WTC11 (cell line): ENCODE measurements around the gene TOP2A. TPM values are rescaled to one million over a fixed set of nuclear protein-coding genes. Genes with fewer than 3 reads are reported as not detected.
A peak's percentile ranks its signal among the peaks of the same experiment; 100 is the strongest.

Source experiments
- ATAC-seq: fragments of 200-7000 bp; cut with Tn5 transposase; 2 replicates; pipeline ENCODE4 v1.10.0; 2021; ENCODE audit warnings: mild to moderate bottlenecking, moderate library complexity
- CTCF ChIA-PET: fragments of 300-600 bp; sonication (Branson Sonifier 250); formaldehyde crosslinking; loops from one replicate; lab custom pipeline; 2021; ENCODE audit warnings: antibody characterized with exemption; lab: Charles Lee
- POLR2A ChIA-PET: fragments of 350-600 bp; sonication (Branson Sonifier 250); formaldehyde crosslinking; loops from one replicate; lab custom pipeline; 2021; ENCODE audit warnings: antibody characterized with exemption; lab: Charles Lee
- DNase-seq: peaks from one replicate; pipeline ENCODE4 v3.0.0; 2021; ENCODE audit warnings: low spot score
- H3K27ac Mint-ChIP-seq: 2 replicates; pipeline ENCODE4 v1.8.0; 2021; ENCODE audit warnings: mixed read lengths
- H3K27me3 Mint-ChIP-seq: 2 replicates; pipeline ENCODE4 v1.8.0; 2021; ENCODE audit warnings: low read depth, mild to moderate bottlenecking, moderate library complexity, mixed read lengths
- H3K36me3 Mint-ChIP-seq: 2 replicates; pipeline ENCODE4 v1.8.0; 2021; ENCODE audit warnings: mixed read lengths
- H3K4me1 Mint-ChIP-seq: 2 replicates; pipeline ENCODE4 v1.8.0; 2022; ENCODE audit warnings: mixed read lengths
- H3K4me3 Mint-ChIP-seq: 2 replicates; pipeline ENCODE4 v1.8.0; 2021; ENCODE audit warnings: mild to moderate bottlenecking, moderate library complexity, mixed read lengths
- H3K9me3 Mint-ChIP-seq: 2 replicates; pipeline ENCODE4 v1.8.0; 2021; ENCODE audit warnings: mixed read lengths
- ELF4 ChIP-seq: sonication (generic); formaldehyde crosslinking; IDR thresholded peaks from 2 replicates; pipeline ENCODE4 v1.8.1; 2022; ENCODE audit warnings: low read depth, mild to moderate bottlenecking, moderate library complexity, missing genetic modification reagents
- FOXP1 ChIP-seq: sonication (generic); formaldehyde crosslinking; IDR thresholded peaks from 2 replicates; pipeline ENCODE4 v1.8.0; 2022; ENCODE audit warnings: missing genetic modification reagents, mild to moderate bottlenecking, moderate library complexity, borderline replicate concordance
- OVOL2 ChIP-seq: fragments of 250-450 bp; sonication (Bioruptor Pico); IDR thresholded peaks from 2 replicates; pipeline ENCODE4 v1.9.0; 2021; ENCODE audit warnings: mild to moderate bottlenecking, borderline replicate concordance
- SMAD4 ChIP-seq: sonication (generic); formaldehyde crosslinking; IDR thresholded peaks from 2 replicates; pipeline ENCODE4 v1.8.0; 2022; ENCODE audit warnings: mild to moderate bottlenecking, missing genetic modification reagents
- TEAD1 ChIP-seq: sonication (generic); formaldehyde crosslinking; IDR thresholded peaks from 2 replicates; pipeline ENCODE4 v1.8.0; 2022; ENCODE audit warnings: mild to moderate bottlenecking, missing genetic modification reagents
- TEAD4 ChIP-seq: sonication (generic); formaldehyde crosslinking; IDR thresholded peaks from 2 replicates; pipeline ENCODE4 v1.8.0; 2022; ENCODE audit warnings: mild to moderate bottlenecking, missing genetic modification reagents
- ZNF232 ChIP-seq: sonication (generic); formaldehyde crosslinking; IDR thresholded peaks from 2 replicates; pipeline ENCODE4 v1.8.0; 2022; ENCODE audit warnings: mild to moderate bottlenecking, missing genetic modification reagents
- ZNF396 ChIP-seq: fragments of 250-450 bp; sonication (Bioruptor Pico); IDR thresholded peaks from 2 replicates; pipeline ENCODE4 v1.8.0; 2021; ENCODE audit warnings: mild to moderate bottlenecking, moderate library complexity, borderline replicate concordance
- total RNA-seq: library from RNA; stranded (reverse); gene quantifications from 3 replicates; pipeline ENCODE4 v1.2.3, GENCODE V29; 2021
- TF ChIP-seq, protein P1 (sequence below): fragments of 250-450 bp; sonication (Bioruptor Pico); conservative IDR thresholded peaks from 2 replicates; pipeline ENCODE4 v1.9.0; 2021; ENCODE audit warnings: mild to moderate bottlenecking
- TF ChIP-seq, protein P2 (sequence below): sonication (generic); formaldehyde crosslinking; IDR thresholded peaks from 2 replicates; pipeline ENCODE4 v1.8.0; 2022; ENCODE audit warnings: mild to moderate bottlenecking, missing genetic modification reagents
- TF ChIP-seq, protein P3 (sequence below): fragments of 250-450 bp; sonication (Bioruptor Pico); IDR thresholded peaks from 2 replicates; pipeline ENCODE4 v1.9.0; 2021; ENCODE audit warnings: mild to moderate bottlenecking, borderline replicate concordance
- TF ChIP-seq, protein P4 (sequence below): sonication (generic); formaldehyde crosslinking; IDR thresholded peaks from 2 replicates; pipeline ENCODE4 v1.8.1; 2023; ENCODE audit warnings: mild to moderate bottlenecking, missing genetic modification reagents
- TF ChIP-seq, protein P5 (sequence below): sonication (generic); formaldehyde crosslinking; conservative IDR thresholded peaks from 2 replicates; pipeline ENCODE4 v1.8.1; 2023; ENCODE audit warnings: mild to moderate bottlenecking, low read depth, missing genetic modification reagents, moderate library complexity
- TF ChIP-seq, protein P6 (sequence below): fragments of 250-450 bp; sonication (Bioruptor Pico); IDR thresholded peaks from 2 replicates; pipeline ENCODE4 v1.9.0; 2021; ENCODE audit warnings: mild to moderate bottlenecking

Gene TOP2A
- total RNA-seq, 1 experiment from 2014 or later: 307 TPM

DNA sequence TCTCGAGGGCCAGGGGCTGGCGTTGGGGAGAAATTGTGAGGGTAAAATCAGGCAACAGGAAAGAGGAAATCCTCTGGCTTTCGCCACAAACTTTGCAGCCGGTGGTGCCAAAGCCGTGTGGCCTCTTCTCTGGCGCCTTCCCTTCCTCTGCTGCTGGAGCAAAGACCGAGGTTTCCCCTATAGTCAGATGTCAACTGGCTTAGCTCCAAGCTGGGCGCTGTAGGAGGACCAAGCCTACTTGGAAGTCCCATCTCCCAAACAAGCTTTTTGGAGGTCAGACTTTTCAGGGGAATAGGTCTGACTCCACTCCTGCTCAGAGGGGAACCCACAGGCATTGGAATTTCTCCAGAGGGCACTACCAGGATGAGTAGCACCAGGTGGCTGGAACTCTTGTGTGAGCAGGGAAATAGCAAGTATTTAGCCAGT is 30.5 kb upstream of the TOP2A start (continued):
- TF ChIP-seq, protein P1, sequence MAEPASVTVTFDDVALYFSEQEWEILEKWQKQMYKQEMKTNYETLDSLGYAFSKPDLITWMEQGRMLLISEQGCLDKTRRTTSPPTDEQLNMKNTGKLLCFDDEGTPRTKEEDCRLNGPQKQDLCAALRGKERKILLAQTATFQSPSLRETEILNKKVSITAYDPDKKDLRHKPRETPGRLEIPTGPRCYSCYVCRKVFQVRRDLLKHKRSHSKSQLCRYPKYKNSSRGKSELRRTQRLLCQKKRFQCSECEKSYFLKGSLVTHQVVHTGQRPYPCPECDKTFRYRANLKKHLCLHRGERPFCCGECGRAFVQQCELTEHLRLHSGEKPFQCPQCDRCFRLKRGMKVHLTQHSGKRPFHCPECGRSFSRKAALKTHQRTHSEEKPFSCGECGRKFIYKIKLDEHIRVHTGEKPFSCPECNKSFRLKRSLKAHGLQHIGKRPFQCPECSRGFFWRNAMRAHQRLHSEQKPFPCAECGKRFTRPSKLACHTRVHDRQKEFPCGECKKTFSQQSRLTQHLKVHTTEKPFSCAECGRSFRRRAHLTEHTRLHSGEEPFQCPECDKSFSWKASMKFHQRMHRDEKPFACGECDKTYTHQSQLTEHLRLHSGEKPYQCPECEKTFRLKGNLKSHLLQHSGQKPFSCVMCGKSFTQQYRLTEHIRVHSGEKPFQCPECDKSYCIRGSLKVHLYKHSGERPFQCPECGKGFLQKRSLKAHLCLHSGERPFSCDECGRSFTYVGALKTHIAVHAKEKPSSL (CRISPR knock-in tag): no peak

DNA sequence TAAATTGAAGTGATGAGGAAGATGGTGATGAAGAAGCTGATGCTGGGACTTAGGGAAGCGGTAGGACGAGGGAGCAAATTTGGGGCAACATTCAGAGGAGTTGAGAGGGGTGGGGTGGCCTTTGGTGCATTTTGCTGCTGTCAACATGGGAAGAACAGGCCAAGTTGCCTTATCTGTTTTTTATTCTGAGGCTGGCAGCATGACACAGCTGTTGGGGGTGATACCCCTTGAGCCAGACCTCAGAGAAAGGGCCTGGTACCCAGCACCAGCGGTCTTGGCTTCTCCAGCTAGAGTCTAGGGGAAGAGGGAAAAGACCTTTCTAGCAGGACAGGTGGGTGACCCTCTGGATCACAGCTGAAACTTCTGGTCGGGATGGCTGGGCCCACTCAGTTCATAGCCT is 30.1 kb upstream of the TOP2A start:
- H3K27me3 Mint-ChIP-seq: no peaks in the 10 kb centered on the region
- DNase-seq: no peak
- H3K4me1 Mint-ChIP-seq: peaks cover 46% of the 10 kb centered on the region
- H3K36me3 Mint-ChIP-seq: peaks cover 6% of the 10 kb centered on the region; the same call in 1 of the 2 replicates
- H3K9me3 Mint-ChIP-seq: no peaks in the 10 kb centered on the region
- H3K27ac Mint-ChIP-seq: peak overlapping the region; percentile 20
- ChIA-PET POLR2A (no interaction called here), CTCF (interaction anchor here (0.9 to 17.3 kb wide), 10 partner anchors 10 to 101 kb away, joined by 3 to 293 read pairs (median 4); partner anchors contain the start of gene TOP2A)
- no peak for ATAC-seq
- H3K4me3 Mint-ChIP-seq: no peak overlapping the region
- TF ChIP-seq, protein P2, sequence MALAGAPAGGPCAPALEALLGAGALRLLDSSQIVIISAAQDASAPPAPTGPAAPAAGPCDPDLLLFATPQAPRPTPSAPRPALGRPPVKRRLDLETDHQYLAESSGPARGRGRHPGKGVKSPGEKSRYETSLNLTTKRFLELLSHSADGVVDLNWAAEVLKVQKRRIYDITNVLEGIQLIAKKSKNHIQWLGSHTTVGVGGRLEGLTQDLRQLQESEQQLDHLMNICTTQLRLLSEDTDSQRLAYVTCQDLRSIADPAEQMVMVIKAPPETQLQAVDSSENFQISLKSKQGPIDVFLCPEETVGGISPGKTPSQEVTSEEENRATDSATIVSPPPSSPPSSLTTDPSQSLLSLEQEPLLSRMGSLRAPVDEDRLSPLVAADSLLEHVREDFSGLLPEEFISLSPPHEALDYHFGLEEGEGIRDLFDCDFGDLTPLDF (CRISPR knock-in tag): no peak
- no peak for TF ChIP-seq ZNF232 (CRISPR knock-in tag)
- TF ChIP-seq ZNF396 (CRISPR knock-in tag): no peak
- no peak for TF ChIP-seq FOXP1 (CRISPR knock-in tag)
- TF ChIP-seq, protein P3, sequence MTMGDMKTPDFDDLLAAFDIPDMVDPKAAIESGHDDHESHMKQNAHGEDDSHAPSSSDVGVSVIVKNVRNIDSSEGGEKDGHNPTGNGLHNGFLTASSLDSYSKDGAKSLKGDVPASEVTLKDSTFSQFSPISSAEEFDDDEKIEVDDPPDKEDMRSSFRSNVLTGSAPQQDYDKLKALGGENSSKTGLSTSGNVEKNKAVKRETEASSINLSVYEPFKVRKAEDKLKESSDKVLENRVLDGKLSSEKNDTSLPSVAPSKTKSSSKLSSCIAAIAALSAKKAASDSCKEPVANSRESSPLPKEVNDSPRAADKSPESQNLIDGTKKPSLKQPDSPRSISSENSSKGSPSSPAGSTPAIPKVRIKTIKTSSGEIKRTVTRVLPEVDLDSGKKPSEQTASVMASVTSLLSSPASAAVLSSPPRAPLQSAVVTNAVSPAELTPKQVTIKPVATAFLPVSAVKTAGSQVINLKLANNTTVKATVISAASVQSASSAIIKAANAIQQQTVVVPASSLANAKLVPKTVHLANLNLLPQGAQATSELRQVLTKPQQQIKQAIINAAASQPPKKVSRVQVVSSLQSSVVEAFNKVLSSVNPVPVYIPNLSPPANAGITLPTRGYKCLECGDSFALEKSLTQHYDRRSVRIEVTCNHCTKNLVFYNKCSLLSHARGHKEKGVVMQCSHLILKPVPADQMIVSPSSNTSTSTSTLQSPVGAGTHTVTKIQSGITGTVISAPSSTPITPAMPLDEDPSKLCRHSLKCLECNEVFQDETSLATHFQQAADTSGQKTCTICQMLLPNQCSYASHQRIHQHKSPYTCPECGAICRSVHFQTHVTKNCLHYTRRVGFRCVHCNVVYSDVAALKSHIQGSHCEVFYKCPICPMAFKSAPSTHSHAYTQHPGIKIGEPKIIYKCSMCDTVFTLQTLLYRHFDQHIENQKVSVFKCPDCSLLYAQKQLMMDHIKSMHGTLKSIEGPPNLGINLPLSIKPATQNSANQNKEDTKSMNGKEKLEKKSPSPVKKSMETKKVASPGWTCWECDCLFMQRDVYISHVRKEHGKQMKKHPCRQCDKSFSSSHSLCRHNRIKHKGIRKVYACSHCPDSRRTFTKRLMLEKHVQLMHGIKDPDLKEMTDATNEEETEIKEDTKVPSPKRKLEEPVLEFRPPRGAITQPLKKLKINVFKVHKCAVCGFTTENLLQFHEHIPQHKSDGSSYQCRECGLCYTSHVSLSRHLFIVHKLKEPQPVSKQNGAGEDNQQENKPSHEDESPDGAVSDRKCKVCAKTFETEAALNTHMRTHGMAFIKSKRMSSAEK (CRISPR knock-in tag): no peak
- no peak for TF ChIP-seq TEAD1

DNA sequence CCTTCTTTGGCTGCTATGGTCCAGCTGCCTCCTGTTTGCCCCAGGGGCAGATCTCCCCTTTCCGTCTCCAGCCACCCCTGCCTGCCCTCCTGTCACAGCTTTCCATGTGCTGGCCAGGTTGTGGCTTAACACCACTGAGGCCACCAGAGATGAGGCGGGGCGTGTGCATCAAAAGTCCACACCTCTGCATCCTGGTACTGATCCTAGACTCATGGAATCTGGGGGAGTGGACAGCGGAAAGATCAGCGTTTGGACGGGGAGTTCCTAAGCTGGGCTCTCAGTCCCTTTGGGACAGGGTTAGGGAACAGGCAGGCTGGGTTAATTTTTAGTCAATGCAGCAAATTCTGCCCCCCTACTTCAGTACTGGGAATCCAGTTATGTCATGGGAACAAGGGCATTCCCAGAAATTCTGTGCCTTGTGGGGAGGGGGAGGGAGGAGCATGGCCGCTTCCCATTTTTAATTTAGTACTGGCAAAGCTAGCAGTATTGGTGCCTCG is 29.5 kb upstream of the TOP2A start:
- DNase-seq (no peak), ATAC-seq (no peak)
- Mint-ChIP-seq H3K4me1 (peaks cover 48% of the 10 kb centered on the region), H3K27ac (no peak overlapping the region), H3K4me3 (no peak overlapping the region), H3K27me3 (peaks cover 5% of the 10 kb centered on the region), H3K36me3 (peaks cover 3% of the 10 kb centered on the region; the same call in 1 of the 2 replicates), H3K9me3 (no peaks in the 10 kb centered on the region)
- TF ChIP-seq, protein P4, sequence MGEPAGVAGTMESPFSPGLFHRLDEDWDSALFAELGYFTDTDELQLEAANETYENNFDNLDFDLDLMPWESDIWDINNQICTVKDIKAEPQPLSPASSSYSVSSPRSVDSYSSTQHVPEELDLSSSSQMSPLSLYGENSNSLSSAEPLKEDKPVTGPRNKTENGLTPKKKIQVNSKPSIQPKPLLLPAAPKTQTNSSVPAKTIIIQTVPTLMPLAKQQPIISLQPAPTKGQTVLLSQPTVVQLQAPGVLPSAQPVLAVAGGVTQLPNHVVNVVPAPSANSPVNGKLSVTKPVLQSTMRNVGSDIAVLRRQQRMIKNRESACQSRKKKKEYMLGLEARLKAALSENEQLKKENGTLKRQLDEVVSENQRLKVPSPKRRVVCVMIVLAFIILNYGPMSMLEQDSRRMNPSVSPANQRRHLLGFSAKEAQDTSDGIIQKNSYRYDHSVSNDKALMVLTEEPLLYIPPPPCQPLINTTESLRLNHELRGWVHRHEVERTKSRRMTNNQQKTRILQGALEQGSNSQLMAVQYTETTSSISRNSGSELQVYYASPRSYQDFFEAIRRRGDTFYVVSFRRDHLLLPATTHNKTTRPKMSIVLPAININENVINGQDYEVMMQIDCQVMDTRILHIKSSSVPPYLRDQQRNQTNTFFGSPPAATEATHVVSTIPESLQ (CRISPR knock-in tag): no peak
- TF ChIP-seq, protein P5, sequence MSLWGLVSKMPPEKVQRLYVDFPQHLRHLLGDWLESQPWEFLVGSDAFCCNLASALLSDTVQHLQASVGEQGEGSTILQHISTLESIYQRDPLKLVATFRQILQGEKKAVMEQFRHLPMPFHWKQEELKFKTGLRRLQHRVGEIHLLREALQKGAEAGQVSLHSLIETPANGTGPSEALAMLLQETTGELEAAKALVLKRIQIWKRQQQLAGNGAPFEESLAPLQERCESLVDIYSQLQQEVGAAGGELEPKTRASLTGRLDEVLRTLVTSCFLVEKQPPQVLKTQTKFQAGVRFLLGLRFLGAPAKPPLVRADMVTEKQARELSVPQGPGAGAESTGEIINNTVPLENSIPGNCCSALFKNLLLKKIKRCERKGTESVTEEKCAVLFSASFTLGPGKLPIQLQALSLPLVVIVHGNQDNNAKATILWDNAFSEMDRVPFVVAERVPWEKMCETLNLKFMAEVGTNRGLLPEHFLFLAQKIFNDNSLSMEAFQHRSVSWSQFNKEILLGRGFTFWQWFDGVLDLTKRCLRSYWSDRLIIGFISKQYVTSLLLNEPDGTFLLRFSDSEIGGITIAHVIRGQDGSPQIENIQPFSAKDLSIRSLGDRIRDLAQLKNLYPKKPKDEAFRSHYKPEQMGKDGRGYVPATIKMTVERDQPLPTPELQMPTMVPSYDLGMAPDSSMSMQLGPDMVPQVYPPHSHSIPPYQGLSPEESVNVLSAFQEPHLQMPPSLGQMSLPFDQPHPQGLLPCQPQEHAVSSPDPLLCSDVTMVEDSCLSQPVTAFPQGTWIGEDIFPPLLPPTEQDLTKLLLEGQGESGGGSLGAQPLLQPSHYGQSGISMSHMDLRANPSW (CRISPR knock-in tag): no peak
- TF ChIP-seq TEAD4 (CRISPR knock-in tag) (no peak), SMAD4 (CRISPR knock-in tag) (no peak), OVOL2 (CRISPR knock-in tag) (no peak), ELF4 (CRISPR knock-in tag) (no peak)
- TF ChIP-seq, protein P6, sequence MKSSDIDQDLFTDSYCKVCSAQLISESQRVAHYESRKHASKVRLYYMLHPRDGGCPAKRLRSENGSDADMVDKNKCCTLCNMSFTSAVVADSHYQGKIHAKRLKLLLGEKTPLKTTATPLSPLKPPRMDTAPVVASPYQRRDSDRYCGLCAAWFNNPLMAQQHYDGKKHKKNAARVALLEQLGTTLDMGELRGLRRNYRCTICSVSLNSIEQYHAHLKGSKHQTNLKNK (CRISPR knock-in tag): no peak
- POLR2A ChIA-PET: no interaction called here
- CTCF ChIA-PET: interaction anchor here (0.6 to 17.3 kb wide), 13 partner anchors 11 to 113 kb away, joined by 3 to 293 read pairs (median 4); partner anchors contain the start of gene TOP2A
